Cardiac septum (tissue), 1 donor: ENCODE results near the gene B3GALNT2. TPM values are rescaled to one million over a fixed set of nuclear protein-coding genes. Genes with fewer than 3 reads are reported as not detected.
"Not testable (repeated sequence)": the region's sequence is repeated elsewhere in the genome, so short reads cannot be mapped to it uniquely, and the experiment has no call there.

ENCODE experiments used
- DNase-seq: peaks from one replicate; pipeline ENCODE4 v3.0.0-alpha.2; 2020; ENCODE audit warnings: low spot score
- intact Hi-C: fragments of 100-400 bp; cut with DNase I; formaldehyde crosslinking; loops from one replicate; pipeline ENCODE4 v1.14.0; 2022
- long read RNA-seq: library from polyadenylated mRNA; unstranded; transcript quantifications from one replicate; pipeline ENCODE4 v2.0.0, GENCODE V29; 2021
- total RNA-seq: library from RNA; stranded (reverse); fragmentation: NEBNext Ultra II Directional; extraction: Animal tissue kit (Norgen Biotek cat#: 25700); gene quantifications from one replicate; pipeline ENCODE4 v1.2.1, GENCODE V29; 2021
- donor health status: DM: no; HTN: no; CAD: no.

Gene B3GALNT2
- total RNA-seq = 21.1 TPM
- long read RNA-seq, transcript B3GALNT2-202 (12 exons, 2,015 nt) = major isoform, 8 of 20 reads
- long read RNA-seq, partial matches to known transcripts = 2 of 20 reads
- long read RNA-seq, other reads (novel, unspliced or antisense) = 10 of 20 reads

- DNase-seq = no peak
- intact Hi-C loops = loop anchor here (5.0 to 10.0 kb wide), 5 partner anchors 177 to 1021 kb away; partner anchors contain the start of genes ARID4B, GGPS1, LGALS8 and LYST
These were observed at the start of gene B3GALNT2 for GRCh38 chr1:235504122-235504493. B3GALNT2 (minus strand) TSS chr1:235504452; CDS start chr1:235504252, 200 bp downstream.

- no peak for DNase-seq
- intact Hi-C loops = no loop called here
These were observed 48.9 kb upstream of the B3GALNT2 start for GRCh38 chr1:235553112-235553551.

GRCh38 chr1:235552146-235552716 is 48.0 kb upstream of the B3GALNT2 start:
- DNase-seq = no peak
- intact Hi-C loops = no loop called here

- intact Hi-C loops = no loop called here
- no peak for DNase-seq
These were observed 45.3 kb upstream of the B3GALNT2 start for GRCh38 chr1:235549351-235550139.

GRCh38 chr1:235546369-235547155 is 42.3 kb upstream of the B3GALNT2 start:
- DNase-seq, intact Hi-C loops: not testable (repeated sequence)

GRCh38 chr1:235545292-235545930 is 41.2 kb upstream of the B3GALNT2 start:
- DNase-seq = no peak
- intact Hi-C loops = no loop called here

- intact Hi-C loops = not testable (repeated sequence)
These were observed 38.6 kb upstream of the B3GALNT2 start for GRCh38 chr1:235542845-235543244.

GRCh38 chr1:235533476-235534168 is 29.4 kb upstream of the B3GALNT2 start:
- intact Hi-C loops = no loop called here
- no peak for DNase-seq

More at GRCh38 chr1:235542845-235543244, 38.6 kb upstream of the B3GALNT2 start:
- DNase-seq = not testable (repeated sequence)

GRCh38 chr1:235532360-235532759 is 28.1 kb upstream of the B3GALNT2 start:
- intact Hi-C loops = no loop called here
- DNase-seq = no peak

GRCh38 chr1:235527196-235527814 is 23.1 kb upstream of the B3GALNT2 start:
- intact Hi-C loops = no loop called here
- DNase-seq = no peak

GRCh38 chr1:235525314-235525713 is 21.1 kb upstream of the B3GALNT2 start:
- intact Hi-C loops = no loop called here
- DNase-seq = no peak

- intact Hi-C loops = no loop called here
- no peak for DNase-seq
These were observed 12.7 kb upstream of the B3GALNT2 start for GRCh38 chr1:235516862-235517446.

- no peak for DNase-seq
- intact Hi-C loops = no loop called here
These were observed 11.7 kb upstream of the B3GALNT2 start for GRCh38 chr1:235515844-235516512.

- DNase-seq = no peak
- intact Hi-C loops = loop anchor here (5.0 kb wide), 1 partner anchor 269 kb away; no protein-coding TSS in a partner anchor
These were observed 9.5 kb upstream of the B3GALNT2 start for GRCh38 chr1:235513495-235514366.

GRCh38 chr1:235511470-235512240 is 7.4 kb upstream of the B3GALNT2 start:
- intact Hi-C loops = loop anchor here (5.0 kb wide), 1 partner anchor 271 kb away; no protein-coding TSS in a partner anchor
- DNase-seq = no peak

- intact Hi-C loops = loop anchor here (5.0 kb wide), 1 partner anchor 271 kb away; no protein-coding TSS in a partner anchor
- DNase-seq = no peak
These were observed 6.6 kb upstream of the B3GALNT2 start for GRCh38 chr1:235510823-235511222.
